ENCODE results near the gene LINGO4. TPM values are rescaled to one million over a fixed set of nuclear protein-coding genes. Genes with fewer than 3 reads are reported as not detected.
A peak's percentile ranks its signal among the peaks of the same experiment; 100 is the strongest.

The LINGO4 gene
- total and polyA plus RNA-seq, 5 donors from 2014 or later = 0.15 to 0.33 (median 0.22) TPM; not detected in 2

- no peak for DNase-seq
- Mint-ChIP-seq H3K4me3 (no peak overlapping the region), H3K9me3 (no peaks in the 10 kb centered on the region), H3K36me3 (no peaks in the 10 kb centered on the region), H3K27ac (peak overlapping the region in 2 of 3 donors; percentile 4 to 80), H3K4me1 (peaks cover 0 to 41% (median 10%) of the 10 kb centered on the region in 4 donors), H3K27me3 (peaks cover 4% of the 10 kb centered on the region)
- H3K9me3 ChIP-seq (ENCODE audit: control insufficient read depth in 2 of 2, low read length in 2 of 2) = no peaks in the 10 kb centered on the region
- no peak overlapping the region for H3K27ac ChIP-seq (ENCODE audit: insufficient read depth, low read length, poor library complexity, severe bottlenecking)
- H3K4me1 ChIP-seq (ENCODE audit: control insufficient read depth, insufficient read depth, low read length, poor library complexity, severe bottlenecking) = peaks cover 6% of the 10 kb centered on the region
- no peak for ATAC-seq (ENCODE audit: low read depth in 2 of 2)
- H3K4me3 ChIP-seq (ENCODE audit: low read depth, low read length) = no peak overlapping the region
- no peaks in the 10 kb centered on the region for H3K36me3 ChIP-seq (ENCODE audit: control insufficient read depth, insufficient read depth, low read length)
- no peaks in the 10 kb centered on the region for H3K27me3 ChIP-seq (ENCODE audit: control insufficient read depth, insufficient read depth, low read length)
These were observed 4.9 kb upstream of the LINGO4 start for GRCh38 chr1:151809985-151810556.

DNA sequence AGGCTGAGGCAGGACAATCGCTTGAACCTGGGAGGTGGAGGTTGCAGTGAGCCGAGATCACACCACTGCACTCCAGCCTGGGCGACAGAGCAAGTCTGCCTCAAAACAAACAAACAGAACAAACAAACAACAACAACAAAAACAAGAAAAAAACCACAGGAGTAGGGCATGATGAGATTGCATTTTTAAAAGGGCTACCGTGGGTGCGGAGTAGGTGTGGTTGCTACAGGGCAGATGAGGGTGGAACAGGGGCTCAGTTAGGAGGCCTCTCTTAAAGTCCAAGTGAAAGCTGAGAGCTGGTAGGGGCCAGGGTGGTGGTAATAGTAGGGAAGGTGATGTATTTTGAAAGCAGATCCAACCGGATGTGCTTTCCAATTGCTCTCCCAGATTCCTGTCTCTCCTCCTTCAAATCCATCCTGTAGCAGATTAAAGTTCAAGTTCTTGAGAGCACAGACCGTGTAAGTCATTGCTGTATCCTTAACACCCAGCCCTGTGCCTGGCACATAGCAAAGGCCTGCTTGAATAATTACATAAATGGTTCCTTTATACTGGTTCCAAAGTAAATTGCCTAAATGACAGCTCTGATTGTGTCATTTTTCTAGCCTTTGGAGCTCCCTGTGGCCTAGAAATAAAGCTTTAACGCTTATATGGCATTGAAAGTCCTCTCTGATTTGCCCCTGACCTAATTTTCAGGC is 4.2 kb upstream of the LINGO4 start:
- no peak overlapping the region for H3K4me3 Mint-ChIP-seq
- ATAC-seq (ENCODE audit: low read depth in 2 of 2) = no peak
- Histone ChIP-seq H3K36me3 (ENCODE audit: control insufficient read depth, insufficient read depth, low read length) (no peaks in the 10 kb centered on the region), H3K27me3 (ENCODE audit: control insufficient read depth, insufficient read depth, low read length) (no peaks in the 10 kb centered on the region), H3K4me3 (ENCODE audit: low read depth, low read length) (no peak overlapping the region), H3K4me1 (ENCODE audit: control insufficient read depth, insufficient read depth, low read length, poor library complexity, severe bottlenecking) (no peaks in the 10 kb centered on the region), H3K27ac (ENCODE audit: insufficient read depth, low read length, poor library complexity, severe bottlenecking) (no peak overlapping the region), H3K9me3 (ENCODE audit: control insufficient read depth in 2 of 2, low read length in 2 of 2) (no peaks in the 10 kb centered on the region)
- H3K4me1 Mint-ChIP-seq = peaks cover 0 to 36% (median 6%) of the 10 kb centered on the region in 4 donors
- no peak for DNase-seq
- H3K27me3 Mint-ChIP-seq = peaks cover 4% of the 10 kb centered on the region
- H3K36me3 Mint-ChIP-seq = no peaks in the 10 kb centered on the region
- H3K9me3 Mint-ChIP-seq = no peaks in the 10 kb centered on the region
- peak overlapping the region in 2 of 3 donors; percentile 4 to 80 for H3K27ac Mint-ChIP-seq

DNA sequence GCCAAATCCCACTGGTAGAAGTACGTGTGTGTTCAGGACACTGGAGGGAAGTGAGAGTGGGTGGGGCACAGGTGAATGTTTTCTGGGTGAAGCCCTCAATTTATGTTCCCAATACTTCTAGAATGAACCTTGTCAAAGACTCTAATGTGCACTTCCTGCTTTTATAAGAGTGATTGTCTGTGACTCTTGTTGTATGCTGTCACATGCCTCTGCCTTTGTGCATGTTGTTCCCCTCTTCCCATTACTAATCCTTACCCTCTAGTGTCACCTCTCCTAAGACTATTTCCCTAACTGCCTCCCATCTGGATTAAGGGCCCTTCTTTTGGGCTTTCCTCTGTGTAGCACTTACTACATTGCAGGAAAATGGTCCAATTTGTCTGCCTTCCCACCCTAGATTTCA is 2.5 kb upstream of the LINGO4 start:
- H3K4me1 ChIP-seq (ENCODE audit: control insufficient read depth, insufficient read depth, low read length, poor library complexity, severe bottlenecking) = no peaks in the 10 kb centered on the region
- Mint-ChIP-seq H3K27me3 (peaks cover 4% of the 10 kb centered on the region), H3K4me1 (peaks cover 0 to 26% (median 5%) of the 10 kb centered on the region in 4 donors), H3K9me3 (no peaks in the 10 kb centered on the region), H3K4me3 (no peak overlapping the region), H3K36me3 (no peaks in the 10 kb centered on the region), H3K27ac (peak overlapping the region in 2 of 3 donors; percentile 60 to 72)
- no peaks in the 10 kb centered on the region for H3K27me3 ChIP-seq (ENCODE audit: control insufficient read depth, insufficient read depth, low read length)
- ATAC-seq (ENCODE audit: low read depth in 2 of 2) (no peak), DNase-seq (no peak)
- H3K4me3 ChIP-seq (ENCODE audit: low read depth, low read length) = no peak overlapping the region
- H3K36me3 ChIP-seq (ENCODE audit: control insufficient read depth, insufficient read depth, low read length) = no peaks in the 10 kb centered on the region
- H3K27ac ChIP-seq (ENCODE audit: insufficient read depth, low read length, poor library complexity, severe bottlenecking) = no peak overlapping the region
- H3K9me3 ChIP-seq (ENCODE audit: control insufficient read depth in 2 of 2, low read length in 2 of 2) = no peaks in the 10 kb centered on the region

- Histone ChIP-seq H3K36me3 (ENCODE audit: control insufficient read depth, insufficient read depth, low read length) (no peaks in the 10 kb centered on the region), H3K4me3 (ENCODE audit: low read depth, low read length) (no peak overlapping the region), H3K27ac (ENCODE audit: insufficient read depth, low read length, poor library complexity, severe bottlenecking) (no peak overlapping the region), H3K9me3 (ENCODE audit: control insufficient read depth in 2 of 2, low read length in 2 of 2) (no peaks in the 10 kb centered on the region), H3K4me1 (ENCODE audit: control insufficient read depth, insufficient read depth, low read length, poor library complexity, severe bottlenecking) (no peaks in the 10 kb centered on the region), H3K27me3 (ENCODE audit: control insufficient read depth, insufficient read depth, low read length) (no peaks in the 10 kb centered on the region)
- no peaks in the 10 kb centered on the region for H3K9me3 Mint-ChIP-seq
- peak overlapping the region in 1 of 3 donors; percentile 66 for H3K27ac Mint-ChIP-seq
- peaks cover 0 to 19% (median 3%) of the 10 kb centered on the region in 4 donors for H3K4me1 Mint-ChIP-seq
- no peaks in the 10 kb centered on the region for H3K36me3 Mint-ChIP-seq
- H3K27me3 Mint-ChIP-seq = peaks cover 4% of the 10 kb centered on the region
- no peak for ATAC-seq (ENCODE audit: low read depth in 2 of 2)
- H3K4me3 Mint-ChIP-seq = no peak overlapping the region
- no peak for DNase-seq
These were observed 1.9 kb upstream of the LINGO4 start for GRCh38 chr1:151807131-151807530.

DNA sequence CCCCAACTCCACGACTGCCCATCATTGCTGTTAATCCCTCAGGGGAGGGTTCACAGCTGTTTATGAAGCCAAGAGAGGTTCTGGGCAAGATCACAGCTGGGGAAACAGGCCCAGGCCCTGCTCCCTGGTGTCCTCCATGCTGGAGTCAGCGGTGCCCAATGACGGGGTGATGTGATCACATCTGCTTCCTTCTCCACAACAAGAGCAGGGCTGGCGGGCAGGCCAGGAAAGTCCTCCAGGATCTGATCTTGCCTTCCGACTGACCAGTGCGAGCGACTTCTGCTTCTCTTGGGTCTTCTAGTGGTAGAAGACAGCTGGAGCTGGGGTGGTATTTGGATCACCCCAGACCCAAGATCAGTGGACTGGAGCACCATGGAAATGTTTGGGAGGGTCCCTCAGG is 951 bp upstream of the LINGO4 start:
- H3K27ac ChIP-seq (ENCODE audit: insufficient read depth, low read length, poor library complexity, severe bottlenecking) = no peak overlapping the region
- H3K4me1 ChIP-seq (ENCODE audit: control insufficient read depth, insufficient read depth, low read length, poor library complexity, severe bottlenecking) = no peaks in the 10 kb centered on the region
- H3K36me3 ChIP-seq (ENCODE audit: control insufficient read depth, insufficient read depth, low read length) = no peaks in the 10 kb centered on the region
- Mint-ChIP-seq H3K4me1 (peaks cover 0 to 19% (median 3%) of the 10 kb centered on the region in 4 donors), H3K27me3 (peaks cover 4% of the 10 kb centered on the region), H3K4me3 (no peak overlapping the region), H3K9me3 (no peaks in the 10 kb centered on the region), H3K27ac (no peak overlapping the region), H3K36me3 (no peaks in the 10 kb centered on the region)
- ATAC-seq (ENCODE audit: low read depth in 2 of 2) (no peak), DNase-seq (no peak)
- no peak overlapping the region for H3K4me3 ChIP-seq (ENCODE audit: low read depth, low read length)
- no peaks in the 10 kb centered on the region for H3K27me3 ChIP-seq (ENCODE audit: control insufficient read depth, insufficient read depth, low read length)
- H3K9me3 ChIP-seq (ENCODE audit: control insufficient read depth in 2 of 2, low read length in 2 of 2) = no peaks in the 10 kb centered on the region

DNA sequence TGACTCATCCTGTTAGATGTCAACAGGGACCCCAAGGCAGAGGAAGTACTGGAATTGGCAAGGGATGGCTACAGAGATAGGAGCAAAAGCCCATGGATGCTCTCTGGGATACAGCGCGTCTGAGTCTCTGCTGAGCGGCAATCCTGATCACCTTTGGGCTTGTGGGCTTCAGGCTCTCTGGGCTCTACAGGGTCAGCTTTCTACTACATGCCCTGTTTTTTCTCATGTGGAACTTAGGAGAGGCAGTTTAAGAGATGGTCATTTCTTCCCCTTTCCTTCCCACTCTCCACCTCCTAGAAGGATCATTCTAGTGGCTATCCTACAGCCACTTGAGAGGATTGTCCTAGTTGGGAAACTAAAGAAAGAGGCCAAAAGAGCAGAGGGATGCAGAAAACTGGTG is 1.3 kb downstream of the LINGO4 start:
- Histone ChIP-seq H3K4me3 (ENCODE audit: low read depth, low read length) (no peak overlapping the region), H3K27ac (ENCODE audit: insufficient read depth, low read length, poor library complexity, severe bottlenecking) (no peak overlapping the region), H3K36me3 (ENCODE audit: control insufficient read depth, insufficient read depth, low read length) (no peaks in the 10 kb centered on the region), H3K4me1 (ENCODE audit: control insufficient read depth, insufficient read depth, low read length, poor library complexity, severe bottlenecking) (no peaks in the 10 kb centered on the region), H3K9me3 (ENCODE audit: control insufficient read depth in 2 of 2, low read length in 2 of 2) (no peaks in the 10 kb centered on the region), H3K27me3 (ENCODE audit: control insufficient read depth, insufficient read depth, low read length) (no peaks in the 10 kb centered on the region)
- Mint-ChIP-seq H3K36me3 (peaks cover 7% of the 10 kb centered on the region), H3K27me3 (peaks cover 4% of the 10 kb centered on the region), H3K9me3 (no peaks in the 10 kb centered on the region), H3K4me3 (no peak overlapping the region), H3K4me1 (peaks cover 0 to 19% (median 6%) of the 10 kb centered on the region in 4 donors), H3K27ac (no peak overlapping the region)
- no peak for DNase-seq
- no peak for ATAC-seq (ENCODE audit: low read depth in 2 of 2)

DNA sequence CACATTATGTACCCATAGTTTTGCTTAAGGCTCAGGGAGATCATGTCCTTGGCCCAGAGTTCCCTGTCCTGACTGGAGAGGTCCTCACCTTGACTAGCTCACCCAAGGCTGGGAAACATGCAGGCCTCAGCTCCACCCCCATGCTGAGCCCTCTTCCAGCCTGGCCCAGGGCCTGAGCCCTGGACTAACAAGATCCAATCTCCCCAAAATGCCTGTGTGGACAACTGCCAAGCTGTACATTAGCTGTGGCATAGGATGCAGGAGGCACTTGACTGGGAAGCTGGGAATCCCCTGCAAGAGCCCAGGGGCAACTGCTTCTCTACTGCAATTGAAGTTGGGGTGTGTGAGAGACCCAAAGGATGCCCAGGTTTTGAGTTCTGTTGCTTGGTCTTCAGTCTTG is 2.1 kb downstream of the LINGO4 start:
- Mint-ChIP-seq H3K4me1 (peaks cover 0 to 16% (median 6%) of the 10 kb centered on the region in 4 donors), H3K36me3 (peaks cover 11% of the 10 kb centered on the region), H3K27me3 (peaks cover under 1% of the 10 kb centered on the region), H3K9me3 (no peaks in the 10 kb centered on the region), H3K4me3 (no peak overlapping the region), H3K27ac (no peak overlapping the region)
- ATAC-seq (ENCODE audit: low read depth in 2 of 2) (no peak), DNase-seq (no peak)
- Histone ChIP-seq H3K36me3 (ENCODE audit: control insufficient read depth, insufficient read depth, low read length) (no peaks in the 10 kb centered on the region), H3K27me3 (ENCODE audit: control insufficient read depth, insufficient read depth, low read length) (no peaks in the 10 kb centered on the region), H3K4me3 (ENCODE audit: low read depth, low read length) (no peak overlapping the region), H3K9me3 (ENCODE audit: control insufficient read depth in 2 of 2, low read length in 2 of 2) (no peaks in the 10 kb centered on the region), H3K4me1 (ENCODE audit: control insufficient read depth, insufficient read depth, low read length, poor library complexity, severe bottlenecking) (no peaks in the 10 kb centered on the region), H3K27ac (ENCODE audit: insufficient read depth, low read length, poor library complexity, severe bottlenecking) (no peak overlapping the region)

DNA sequence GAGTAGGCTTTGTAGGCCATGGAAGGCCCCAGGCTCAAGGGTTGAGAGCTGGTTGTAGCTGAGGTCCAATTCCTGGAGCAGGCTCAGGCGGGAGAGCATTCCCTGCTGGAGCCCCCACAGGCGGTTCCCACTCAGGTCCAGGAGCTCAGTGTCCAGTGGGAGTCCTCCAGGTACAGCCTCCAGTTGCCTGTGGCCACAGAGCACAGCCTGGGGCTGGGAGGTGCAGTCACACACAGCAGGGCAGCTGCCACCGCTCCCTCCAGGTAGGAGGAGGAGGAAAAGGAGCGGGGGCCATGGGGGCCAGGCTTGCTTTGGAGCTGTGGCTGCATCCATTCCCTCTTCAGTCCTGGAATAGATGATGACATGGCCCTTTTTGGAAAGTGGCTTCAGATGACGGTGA is 2.8 kb downstream of the LINGO4 start:
- no peaks in the 10 kb centered on the region for H3K27me3 Mint-ChIP-seq
- peaks cover 0 to 12% (median 4%) of the 10 kb centered on the region in 4 donors for H3K4me1 Mint-ChIP-seq
- H3K4me3 Mint-ChIP-seq = no peak overlapping the region
- DNase-seq (no peak), ATAC-seq (ENCODE audit: low read depth in 2 of 2) (no peak)
- Histone ChIP-seq H3K36me3 (ENCODE audit: control insufficient read depth, insufficient read depth, low read length) (no peaks in the 10 kb centered on the region), H3K4me1 (ENCODE audit: control insufficient read depth, insufficient read depth, low read length, poor library complexity, severe bottlenecking) (no peaks in the 10 kb centered on the region), H3K4me3 (ENCODE audit: low read depth, low read length) (no peak overlapping the region), H3K27ac (ENCODE audit: insufficient read depth, low read length, poor library complexity, severe bottlenecking) (no peak overlapping the region), H3K9me3 (ENCODE audit: control insufficient read depth in 2 of 2, low read length in 2 of 2) (no peaks in the 10 kb centered on the region), H3K27me3 (ENCODE audit: control insufficient read depth, insufficient read depth, low read length) (no peaks in the 10 kb centered on the region)
- no peak overlapping the region for H3K27ac Mint-ChIP-seq
- peaks cover 11% of the 10 kb centered on the region for H3K36me3 Mint-ChIP-seq
- no peaks in the 10 kb centered on the region for H3K9me3 Mint-ChIP-seq
